ENCODE measurements around the gene ZDBF2. TPM values are rescaled to one million over a fixed set of nuclear protein-coding genes. Genes with fewer than 3 reads are reported as not detected.

Gene ZDBF2
- total RNA-seq, 1 donor from 2014 or later = 5.0 TPM

DNA sequence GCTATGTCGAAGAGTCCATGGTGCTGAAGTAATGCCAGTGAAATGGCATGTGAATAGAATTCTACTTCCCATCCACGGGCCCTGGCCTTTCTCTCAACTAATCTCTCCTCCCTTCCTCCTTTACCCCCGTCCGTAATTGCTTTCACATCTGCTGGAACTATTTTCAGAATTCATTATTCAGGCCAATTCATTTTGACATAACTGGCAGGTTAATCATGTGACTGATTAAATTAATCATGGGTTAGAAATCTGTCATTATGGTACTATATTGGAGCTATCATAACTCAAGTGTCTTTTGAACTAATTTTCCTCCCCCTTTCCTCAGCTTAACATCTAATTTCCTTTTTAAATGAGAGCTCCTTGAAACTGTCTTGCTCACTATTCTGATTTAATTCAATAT is 66.9 kb downstream of the ZDBF2 start:
- no peaks in the 10 kb centered on the region for H3K27me3 ChIP-seq
- no peak for DNase-seq (ENCODE audit: low spot score in 2 of 2)
- H3K4me3 ChIP-seq = no peak overlapping the region
- no peaks in the 10 kb centered on the region for H3K4me1 ChIP-seq
- no peaks in the 10 kb centered on the region for H3K36me3 ChIP-seq
- TF ChIP-seq, protein P1, sequence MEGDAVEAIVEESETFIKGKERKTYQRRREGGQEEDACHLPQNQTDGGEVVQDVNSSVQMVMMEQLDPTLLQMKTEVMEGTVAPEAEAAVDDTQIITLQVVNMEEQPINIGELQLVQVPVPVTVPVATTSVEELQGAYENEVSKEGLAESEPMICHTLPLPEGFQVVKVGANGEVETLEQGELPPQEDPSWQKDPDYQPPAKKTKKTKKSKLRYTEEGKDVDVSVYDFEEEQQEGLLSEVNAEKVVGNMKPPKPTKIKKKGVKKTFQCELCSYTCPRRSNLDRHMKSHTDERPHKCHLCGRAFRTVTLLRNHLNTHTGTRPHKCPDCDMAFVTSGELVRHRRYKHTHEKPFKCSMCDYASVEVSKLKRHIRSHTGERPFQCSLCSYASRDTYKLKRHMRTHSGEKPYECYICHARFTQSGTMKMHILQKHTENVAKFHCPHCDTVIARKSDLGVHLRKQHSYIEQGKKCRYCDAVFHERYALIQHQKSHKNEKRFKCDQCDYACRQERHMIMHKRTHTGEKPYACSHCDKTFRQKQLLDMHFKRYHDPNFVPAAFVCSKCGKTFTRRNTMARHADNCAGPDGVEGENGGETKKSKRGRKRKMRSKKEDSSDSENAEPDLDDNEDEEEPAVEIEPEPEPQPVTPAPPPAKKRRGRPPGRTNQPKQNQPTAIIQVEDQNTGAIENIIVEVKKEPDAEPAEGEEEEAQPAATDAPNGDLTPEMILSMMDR (IDR thresholded peaks at IDR 0.05) = no peak
- intact Hi-C loops (cut with DNase I) = no loop called here
- no peak overlapping the region for H3K27ac ChIP-seq
- H3K9me3 ChIP-seq = no peaks in the 10 kb centered on the region

DNA sequence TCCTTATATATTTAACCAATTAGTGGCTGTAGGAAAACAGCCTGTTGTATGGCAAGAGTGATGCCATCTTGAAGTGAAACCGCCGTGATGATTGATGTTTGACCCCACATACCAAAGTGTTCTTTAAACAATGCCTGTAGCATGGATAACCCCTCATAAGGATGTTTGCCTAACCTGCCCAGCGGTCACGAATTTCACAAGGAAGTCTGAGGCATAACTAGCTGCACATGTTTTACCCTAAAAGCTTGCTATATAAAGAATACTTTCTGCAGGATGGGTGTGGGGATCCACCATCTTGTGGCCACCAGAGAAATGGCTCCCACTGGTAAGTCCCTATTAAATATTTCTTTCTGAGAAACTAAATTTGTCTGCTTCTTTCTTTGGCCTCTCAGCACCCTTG is 68.7 kb downstream of the ZDBF2 start:
- no peaks in the 10 kb centered on the region for H3K27me3 ChIP-seq
- no peaks in the 10 kb centered on the region for H3K36me3 ChIP-seq
- intact Hi-C loops (cut with DNase I) = no loop called here
- no peak for DNase-seq (ENCODE audit: low spot score in 2 of 2)
- H3K4me1 ChIP-seq = no peaks in the 10 kb centered on the region
- no peaks in the 10 kb centered on the region for H3K9me3 ChIP-seq
- H3K4me3 ChIP-seq = no peak overlapping the region
- no peak overlapping the region for H3K27ac ChIP-seq
- TF ChIP-seq, protein P1 (IDR thresholded peaks at IDR 0.05) = no peak

DNA sequence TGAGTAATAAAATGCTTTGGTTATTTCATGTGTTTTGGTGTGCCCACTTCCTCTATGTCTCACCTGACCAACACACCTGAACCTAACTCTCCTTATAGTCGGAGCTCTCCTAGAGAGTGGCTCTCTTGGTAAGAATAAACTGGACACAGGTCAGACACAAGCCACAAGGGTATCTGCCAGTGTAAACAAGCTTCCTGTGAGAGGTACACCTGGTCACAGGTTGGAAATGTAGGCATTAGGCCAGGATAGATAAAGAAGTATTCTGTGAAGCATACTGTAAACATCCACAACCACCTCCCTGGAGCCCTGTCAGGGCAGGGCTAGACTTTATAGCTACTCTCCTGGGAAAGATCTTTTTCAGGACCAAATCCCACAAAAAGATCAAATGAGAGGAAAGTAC is 69.4 kb downstream of the ZDBF2 start:
- TF ChIP-seq, protein P1 (IDR thresholded peaks at IDR 0.05) = no peak
- H3K27ac ChIP-seq = no peak overlapping the region

DNA sequence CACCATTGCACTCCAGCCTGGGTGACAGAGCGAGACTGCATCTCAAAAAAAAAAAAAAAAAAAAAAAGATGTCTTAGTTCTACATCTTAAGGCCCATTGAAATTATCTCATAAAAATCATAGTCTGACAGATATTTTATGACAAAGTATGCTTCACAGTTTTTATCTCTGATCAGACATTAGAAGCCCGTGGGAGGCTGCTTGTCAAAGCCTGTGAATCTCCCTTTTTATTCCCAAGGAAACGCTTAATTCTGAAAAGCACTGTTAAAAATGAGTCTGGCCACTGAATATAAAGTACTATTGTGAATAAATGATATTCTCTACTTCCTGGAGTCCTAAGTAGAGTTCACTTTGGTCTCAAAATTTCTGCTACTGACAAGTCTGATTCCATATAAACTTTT is 71.1 kb downstream of the ZDBF2 start:
- Histone ChIP-seq H3K4me1 (no peaks in the 10 kb centered on the region), H3K36me3 (no peaks in the 10 kb centered on the region), H3K9me3 (no peaks in the 10 kb centered on the region), H3K4me3 (no peak overlapping the region), H3K27me3 (no peaks in the 10 kb centered on the region), H3K27ac (no peak overlapping the region)
- DNase-seq (ENCODE audit: low spot score in 2 of 2) = no peak
- intact Hi-C loops (cut with DNase I) = no loop called here
- TF ChIP-seq, protein P1 (IDR thresholded peaks at IDR 0.05) = no peak

More for the DNA sequence above, 69.4 kb downstream of the ZDBF2 start:
- intact Hi-C loops (cut with DNase I) = no loop called here
- no peak for DNase-seq (ENCODE audit: low spot score in 2 of 2)
- H3K9me3 ChIP-seq = no peaks in the 10 kb centered on the region
- no peaks in the 10 kb centered on the region for H3K4me1 ChIP-seq
- H3K27me3 ChIP-seq = no peaks in the 10 kb centered on the region
- no peaks in the 10 kb centered on the region for H3K36me3 ChIP-seq
- no peak overlapping the region for H3K4me3 ChIP-seq

DNA sequence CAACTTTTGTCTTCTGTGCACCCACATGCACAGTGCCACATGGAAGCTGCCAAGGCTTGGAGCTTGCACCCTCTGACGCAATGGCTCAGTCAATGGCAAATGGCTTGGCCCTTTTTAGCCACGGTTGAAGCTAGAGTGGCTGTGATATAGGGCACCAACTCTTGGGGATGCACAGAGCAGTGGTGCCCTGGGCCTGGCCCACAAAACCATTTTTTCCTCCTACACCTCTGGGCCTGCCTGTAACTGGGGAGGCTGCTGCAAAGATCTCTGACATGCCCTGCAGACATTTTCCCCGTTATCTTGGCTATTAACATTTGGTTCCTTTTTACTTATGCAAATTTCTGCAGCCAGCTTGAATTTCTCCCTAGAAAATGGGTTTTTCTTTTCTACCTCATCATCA is 74.9 kb downstream of the ZDBF2 start:
- Histone ChIP-seq H3K27ac (no peak overlapping the region), H3K9me3 (no peaks in the 10 kb centered on the region), H3K36me3 (no peaks in the 10 kb centered on the region), H3K4me3 (no peak overlapping the region), H3K4me1 (no peaks in the 10 kb centered on the region), H3K27me3 (no peaks in the 10 kb centered on the region)
- TF ChIP-seq, protein P1 (IDR thresholded peaks at IDR 0.05) = no peak
- intact Hi-C loops (cut with DNase I) = no loop called here
- DNase-seq (ENCODE audit: low spot score in 2 of 2) = no peak

DNA sequence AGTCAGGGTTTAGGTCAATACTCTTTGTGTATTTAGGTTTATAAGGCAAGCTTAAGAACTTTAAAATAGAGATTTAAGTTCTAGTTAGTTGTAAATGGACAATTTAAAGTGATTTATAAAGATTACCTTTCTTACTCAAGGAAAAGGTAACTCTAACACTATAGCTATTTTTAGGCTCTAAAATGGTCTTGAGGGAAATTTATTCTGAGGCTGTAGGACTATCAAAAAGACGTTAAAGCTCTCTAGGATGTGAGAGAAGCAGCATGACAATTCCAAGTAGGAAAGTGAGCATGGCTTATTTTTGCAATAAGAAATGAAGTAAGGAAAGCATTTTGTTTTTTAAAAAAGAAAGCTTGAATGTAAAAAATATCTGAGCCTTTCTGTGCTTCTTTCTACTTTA is 78.1 kb downstream of the ZDBF2 start:
- H3K27ac ChIP-seq = no peak overlapping the region

More for the DNA sequence above, 78.1 kb downstream of the ZDBF2 start:
- TF ChIP-seq, protein P1 (IDR thresholded peaks at IDR 0.05) = no peak
- no peaks in the 10 kb centered on the region for H3K9me3 ChIP-seq
- H3K4me3 ChIP-seq = no peak overlapping the region
- intact Hi-C loops (cut with DNase I) = no loop called here
- no peaks in the 10 kb centered on the region for H3K4me1 ChIP-seq
- no peaks in the 10 kb centered on the region for H3K27me3 ChIP-seq
- no peaks in the 10 kb centered on the region for H3K36me3 ChIP-seq
- DNase-seq (ENCODE audit: low spot score in 2 of 2) = no peak

Data from ascending aorta (tissue), 2 donors.